OCI-LY7 (cell line): ENCODE measurements around the gene MTHFD1L.

ENCODE experiments used
- CTCF ChIP-seq: fragments of 200-600 bp; sonication (generic); conservative IDR thresholded peaks from 2 replicates; pipeline ENCODE4 v1.5.1; 2014; ENCODE audit warnings: mild to moderate bottlenecking, antibody characterized with exemption, low read length, moderate library complexity, mixed read lengths
- EZH2phosphoT487 ChIP-seq: fragments of 200-600 bp; sonication (generic); IDR thresholded peaks from 2 replicates; pipeline ENCODE4 v1.6.1; 2018; ENCODE audit warnings: low read depth, borderline replicate concordance, mild to moderate bottlenecking, mixed run types, antibody characterized with exemption, low read length, moderate library complexity, mixed read lengths

- TF ChIP-seq CTCF: no peak
- TF ChIP-seq EZH2phosphoT487: no peak
Observed at GRCh38 chr6:151088963-151089362, 223.5 kb downstream of the MTHFD1L start.
